Right kidney (tissue), 1 donor: ENCODE data around the gene RNF212B.

Source experiments
- DNase-seq: peaks from one replicate; pipeline ENCODE4 v3.0.0-alpha.2; 2016

The RNF212B gene

DNA sequence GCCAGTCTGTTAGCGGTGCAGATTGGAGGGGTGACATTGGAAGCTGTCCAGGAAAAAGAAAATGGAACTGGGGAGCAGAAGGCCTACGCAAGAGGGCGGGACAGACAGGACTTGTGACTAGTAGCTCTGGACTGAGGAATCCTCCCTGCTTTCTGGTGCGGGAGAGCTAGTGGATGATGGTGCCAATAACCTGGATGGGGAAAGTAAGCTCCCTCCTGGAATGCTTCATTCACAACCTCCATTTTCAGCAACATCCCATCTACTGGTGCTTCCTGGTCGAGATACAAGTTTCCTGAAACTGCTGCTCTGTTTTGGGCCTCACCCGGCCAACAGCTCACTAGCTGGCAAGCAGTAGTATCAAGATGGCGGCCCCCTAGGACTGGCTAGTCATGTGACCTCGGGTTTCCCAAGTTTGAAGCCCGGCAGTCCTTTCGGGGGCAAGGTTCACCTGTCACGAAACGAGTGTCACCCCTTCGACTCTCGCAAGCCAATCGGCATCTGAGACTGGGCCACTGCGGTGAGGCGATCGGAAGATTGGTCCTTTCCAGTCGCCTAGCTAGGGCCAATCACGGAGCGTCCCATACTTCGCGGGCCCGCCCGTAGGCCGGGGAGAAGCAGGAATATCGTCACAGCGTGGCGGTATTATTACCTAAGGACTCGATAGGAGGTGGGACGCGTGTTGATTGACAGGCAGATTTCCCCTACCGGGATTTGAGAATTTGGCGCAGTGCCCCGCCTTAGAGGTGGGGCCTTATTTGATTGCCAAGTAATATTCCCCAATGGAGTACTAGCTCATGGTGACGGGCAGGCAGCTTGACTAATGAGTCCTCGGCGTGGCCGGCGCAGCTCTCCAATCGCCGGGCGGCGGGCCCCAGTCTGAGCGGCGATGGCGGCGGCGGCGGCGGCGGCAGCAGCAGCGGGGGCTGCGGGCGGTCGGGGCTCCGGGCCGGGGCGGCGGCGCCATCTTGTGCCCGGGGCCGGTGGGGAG, 83.1 kb downstream of the RNF212B start, which contains the start of gene PABPN1:
Gene PABPN1, plus strand, starts transcription at position 874 of the 988 bp plus-strand sequence. Its CDS starts 13 bp downstream, at position 887.
- peak; percentile 90 for DNase-seq

DNA sequence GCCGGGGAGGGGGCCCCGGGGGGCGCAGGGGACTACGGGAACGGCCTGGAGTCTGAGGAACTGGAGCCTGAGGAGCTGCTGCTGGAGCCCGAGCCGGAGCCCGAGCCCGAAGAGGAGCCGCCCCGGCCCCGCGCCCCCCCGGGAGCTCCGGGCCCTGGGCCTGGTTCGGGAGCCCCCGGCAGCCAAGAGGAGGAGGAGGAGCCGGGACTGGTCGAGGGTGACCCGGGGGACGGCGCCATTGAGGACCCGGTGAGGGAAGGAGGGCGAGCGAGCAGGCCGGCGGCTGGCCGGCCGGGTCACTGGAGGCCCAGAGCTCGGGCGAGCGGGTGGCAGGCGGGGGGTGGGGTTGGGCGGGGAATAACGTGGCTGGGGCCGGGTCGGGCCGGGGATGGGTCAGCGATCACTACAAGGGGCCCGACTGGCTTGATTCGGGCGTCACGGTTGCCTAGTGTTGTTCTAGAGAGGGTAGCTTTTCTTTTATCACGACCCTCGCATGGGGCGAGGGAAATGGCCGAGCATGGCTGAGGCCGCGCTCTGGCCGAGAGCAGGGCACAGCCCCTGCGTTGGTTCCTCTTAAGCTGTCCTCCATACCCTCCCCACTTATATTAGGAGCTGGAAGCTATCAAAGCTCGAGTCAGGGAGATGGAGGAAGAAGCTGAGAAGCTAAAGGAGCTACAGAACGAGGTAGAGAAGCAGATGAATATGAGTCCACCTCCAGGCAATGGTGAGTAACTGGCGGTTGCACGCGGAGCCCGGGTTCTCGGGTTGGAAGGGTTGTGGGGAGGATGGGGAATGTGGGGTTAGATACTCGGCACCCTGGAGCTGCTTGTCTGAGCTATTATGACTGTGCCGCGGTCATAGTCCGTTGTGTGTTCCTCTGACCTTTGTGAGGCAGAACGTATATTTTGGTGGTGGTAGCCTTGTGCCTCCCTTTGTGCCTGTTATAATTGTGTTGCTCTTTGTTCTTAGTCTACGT, 84.1 kb downstream of the RNF212B start:
- DNase-seq, result peak; percentile 78
